ENCODE results near the gene ANKEF1. TPM values are rescaled to one million over a fixed set of nuclear protein-coding genes. Genes with fewer than 3 reads are reported as not detected.

The ANKEF1 gene
- total RNA-seq, 1 donor from 2014 or later = 8.2 TPM

- Histone ChIP-seq H3K36me3 (ENCODE audit: control insufficient read depth, insufficient read depth, low read length) (no peaks in the 10 kb centered on the region), H3K27me3 (ENCODE audit: control insufficient read depth, insufficient read depth, low read length) (no peaks in the 10 kb centered on the region), H3K4me3 (ENCODE audit: low read depth, low read length) (no peak overlapping the region)
- TF ChIP-seq, protein P1, sequence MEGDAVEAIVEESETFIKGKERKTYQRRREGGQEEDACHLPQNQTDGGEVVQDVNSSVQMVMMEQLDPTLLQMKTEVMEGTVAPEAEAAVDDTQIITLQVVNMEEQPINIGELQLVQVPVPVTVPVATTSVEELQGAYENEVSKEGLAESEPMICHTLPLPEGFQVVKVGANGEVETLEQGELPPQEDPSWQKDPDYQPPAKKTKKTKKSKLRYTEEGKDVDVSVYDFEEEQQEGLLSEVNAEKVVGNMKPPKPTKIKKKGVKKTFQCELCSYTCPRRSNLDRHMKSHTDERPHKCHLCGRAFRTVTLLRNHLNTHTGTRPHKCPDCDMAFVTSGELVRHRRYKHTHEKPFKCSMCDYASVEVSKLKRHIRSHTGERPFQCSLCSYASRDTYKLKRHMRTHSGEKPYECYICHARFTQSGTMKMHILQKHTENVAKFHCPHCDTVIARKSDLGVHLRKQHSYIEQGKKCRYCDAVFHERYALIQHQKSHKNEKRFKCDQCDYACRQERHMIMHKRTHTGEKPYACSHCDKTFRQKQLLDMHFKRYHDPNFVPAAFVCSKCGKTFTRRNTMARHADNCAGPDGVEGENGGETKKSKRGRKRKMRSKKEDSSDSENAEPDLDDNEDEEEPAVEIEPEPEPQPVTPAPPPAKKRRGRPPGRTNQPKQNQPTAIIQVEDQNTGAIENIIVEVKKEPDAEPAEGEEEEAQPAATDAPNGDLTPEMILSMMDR (IDR thresholded peaks at IDR 0.05; ENCODE audit: insufficient read depth, low read length, poor library complexity, severe bottlenecking) = no peak
- no peak for DNase-seq (ENCODE audit: low read depth)
Measured at GRCh38 chr20:10079964-10080363, 45.2 kb downstream of the ANKEF1 start.

- no peak for DNase-seq (ENCODE audit: low read depth)
- Histone ChIP-seq H3K4me3 (ENCODE audit: low read depth, low read length) (no peak overlapping the region), H3K36me3 (ENCODE audit: control insufficient read depth, insufficient read depth, low read length) (no peaks in the 10 kb centered on the region), H3K27me3 (ENCODE audit: control insufficient read depth, insufficient read depth, low read length) (no peaks in the 10 kb centered on the region)
- TF ChIP-seq, protein P1 (IDR thresholded peaks at IDR 0.05; ENCODE audit: insufficient read depth, low read length, poor library complexity, severe bottlenecking) = no peak
Measured at GRCh38 chr20:10080574-10080973, 45.8 kb downstream of the ANKEF1 start.

DNA sequence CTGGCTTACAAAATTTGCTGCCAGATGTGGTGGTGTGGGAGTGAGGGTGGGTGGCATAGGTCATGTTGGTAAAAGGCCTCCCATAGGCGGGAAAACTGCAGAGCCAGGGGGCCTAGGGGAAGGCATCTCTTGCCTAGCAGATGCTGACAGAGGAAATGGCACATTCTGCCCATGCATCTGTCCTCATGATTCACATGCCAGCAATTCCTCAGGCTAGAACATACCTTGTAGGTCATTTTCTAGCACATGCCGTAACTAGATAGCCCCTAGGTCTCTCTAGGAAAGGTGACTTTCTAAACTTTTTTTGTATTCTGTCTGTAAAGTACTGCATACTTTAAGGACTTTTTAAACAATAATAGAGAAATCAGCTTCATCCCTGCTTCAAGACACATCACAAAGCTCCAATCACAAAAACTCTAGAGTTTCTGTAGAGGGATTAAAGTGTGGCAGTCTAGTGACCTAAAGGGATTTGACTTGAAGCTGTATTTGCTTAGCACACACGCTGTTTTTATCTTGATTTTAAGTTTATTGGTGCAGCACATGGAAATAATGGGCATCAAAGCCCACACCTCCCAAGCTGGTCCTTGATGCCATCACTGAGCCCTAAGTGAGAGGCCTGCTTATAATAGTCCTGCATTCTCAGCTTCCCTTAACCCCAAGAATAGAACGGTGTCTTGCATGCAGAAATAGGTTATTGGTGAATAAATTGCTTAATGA lies 55.2 kb downstream of the ANKEF1 start:
- Histone ChIP-seq H3K27me3 (ENCODE audit: control insufficient read depth, insufficient read depth, low read length) (no peaks in the 10 kb centered on the region), H3K4me3 (ENCODE audit: low read depth, low read length) (no peak overlapping the region), H3K36me3 (ENCODE audit: control insufficient read depth, insufficient read depth, low read length) (no peaks in the 10 kb centered on the region)
- TF ChIP-seq, protein P1 (IDR thresholded peaks at IDR 0.05; ENCODE audit: insufficient read depth, low read length, poor library complexity, severe bottlenecking) = no peak
- DNase-seq (ENCODE audit: low read depth) = no peak

DNA sequence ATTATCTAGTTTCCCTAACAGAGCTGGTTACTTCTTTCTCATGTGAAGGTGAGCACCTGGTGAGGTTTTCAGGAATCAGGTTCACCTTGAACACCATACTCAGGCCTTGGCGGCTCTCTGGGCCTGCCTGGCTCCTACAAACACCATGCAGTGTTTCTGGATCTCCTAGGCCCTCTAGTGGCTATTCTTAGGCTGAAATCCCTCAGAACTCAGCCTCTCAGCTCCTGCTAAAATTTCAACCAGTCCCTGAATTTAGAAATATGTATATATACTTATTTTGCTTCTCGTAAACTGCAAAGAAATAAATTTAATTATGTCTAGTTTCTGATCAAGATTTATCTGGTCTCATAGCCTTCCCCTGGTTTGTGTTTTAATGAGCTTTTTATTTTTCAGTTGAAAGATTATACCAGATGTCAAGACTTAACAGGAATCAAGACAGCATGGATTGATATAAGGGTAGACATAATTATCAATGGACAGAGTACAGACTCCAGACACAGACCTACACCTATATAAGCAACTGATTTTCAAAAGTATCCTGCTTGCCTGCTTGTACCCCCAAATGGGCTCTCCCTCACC lies 55.9 kb downstream of the ANKEF1 start:
- Histone ChIP-seq H3K4me3 (ENCODE audit: low read depth, low read length) (no peak overlapping the region), H3K36me3 (ENCODE audit: control insufficient read depth, insufficient read depth, low read length) (no peaks in the 10 kb centered on the region), H3K27me3 (ENCODE audit: control insufficient read depth, insufficient read depth, low read length) (no peaks in the 10 kb centered on the region)
- TF ChIP-seq, protein P1 (IDR thresholded peaks at IDR 0.05; ENCODE audit: insufficient read depth, low read length, poor library complexity, severe bottlenecking) = peak; percentile 81
- DNase-seq (ENCODE audit: low read depth) = no peak

DNA sequence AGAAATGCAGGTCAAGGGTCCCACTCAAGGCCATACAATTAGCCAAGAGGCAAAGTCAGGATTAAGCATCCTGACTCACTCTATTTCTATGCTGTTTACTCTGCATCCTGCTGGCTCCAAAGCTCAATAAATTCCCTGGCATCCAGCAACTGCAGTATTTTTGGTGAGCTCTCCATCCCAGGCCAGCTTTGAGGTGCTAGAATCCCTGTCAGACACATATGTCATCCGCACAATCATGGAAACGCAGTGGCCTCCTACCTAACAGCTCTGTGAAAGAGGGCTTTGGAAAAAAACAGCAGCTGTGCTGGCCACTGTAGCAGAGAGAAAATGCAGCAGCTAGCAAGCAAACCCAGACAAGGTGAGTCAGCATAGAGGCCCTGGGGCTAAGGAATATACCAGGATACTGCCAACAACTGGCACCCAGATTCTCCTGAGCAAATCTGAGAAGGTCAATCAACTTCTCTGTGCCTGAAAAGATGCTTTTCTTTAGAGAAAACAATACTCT lies 58.4 kb downstream of the ANKEF1 start:
- TF ChIP-seq, protein P1 (IDR thresholded peaks at IDR 0.05; ENCODE audit: insufficient read depth, low read length, poor library complexity, severe bottlenecking) = no peak
- DNase-seq (ENCODE audit: low read depth) = no peak
- Histone ChIP-seq H3K36me3 (ENCODE audit: control insufficient read depth, insufficient read depth, low read length) (no peaks in the 10 kb centered on the region), H3K27me3 (ENCODE audit: control insufficient read depth, insufficient read depth, low read length) (no peaks in the 10 kb centered on the region), H3K4me3 (ENCODE audit: low read depth, low read length) (no peak overlapping the region)

Data from kidney epithelial cell (primary cell).